Right lung (tissue), 10 donors: ENCODE results near the gene CCDC39. TPM values are rescaled to one million over a fixed set of nuclear protein-coding genes. Genes with fewer than 3 reads are reported as not detected.

Experiments
- DNase-seq, 2 donors: peaks; one replicate each; pipeline ENCODE4 v3.0.0-alpha.2; 2013
- long read RNA-seq, 8 donors: transcript quantifications; one replicate each; lab custom pipeline, GENCODE V29; 2026
- polyA plus RNA-seq, 5 donors: library from polyadenylated mRNA; unstranded; fragments of 120-200 nt; gene quantifications; one replicate each; pipeline versions ENCODE4 v1.2.1 to v1.2.3, GENCODE V29; 2013; ENCODE audit warnings: inconsistent platforms in 1 of 5, low replicate concordance in 1 of 5; ENCODE audit not compliant: insufficient read length in 5 of 5, insufficient read depth in 1 of 5

Gene CCDC39
- polyA plus RNA-seq = 10 to 100 TPM in 2 of 5 donors, 1 to 10 TPM in 3; 5.9 to 15.0 (median 9.7) TPM
- long read RNA-seq, donor 1 = 0 reads
- long read RNA-seq, donor 2 = 0 reads
- long read RNA-seq, donor 3, partial matches to known transcripts = 27 of 27 reads
- long read RNA-seq, donor 3, other reads (novel, unspliced or antisense) = 0 of 27 reads
- long read RNA-seq, donor 4 = 0 reads
- long read RNA-seq, donor 5 = 0 reads
- long read RNA-seq, donor 6 = 0 reads
- long read RNA-seq, donor 7 = 0 reads
- long read RNA-seq, donor 8 = 0 reads

DNA sequence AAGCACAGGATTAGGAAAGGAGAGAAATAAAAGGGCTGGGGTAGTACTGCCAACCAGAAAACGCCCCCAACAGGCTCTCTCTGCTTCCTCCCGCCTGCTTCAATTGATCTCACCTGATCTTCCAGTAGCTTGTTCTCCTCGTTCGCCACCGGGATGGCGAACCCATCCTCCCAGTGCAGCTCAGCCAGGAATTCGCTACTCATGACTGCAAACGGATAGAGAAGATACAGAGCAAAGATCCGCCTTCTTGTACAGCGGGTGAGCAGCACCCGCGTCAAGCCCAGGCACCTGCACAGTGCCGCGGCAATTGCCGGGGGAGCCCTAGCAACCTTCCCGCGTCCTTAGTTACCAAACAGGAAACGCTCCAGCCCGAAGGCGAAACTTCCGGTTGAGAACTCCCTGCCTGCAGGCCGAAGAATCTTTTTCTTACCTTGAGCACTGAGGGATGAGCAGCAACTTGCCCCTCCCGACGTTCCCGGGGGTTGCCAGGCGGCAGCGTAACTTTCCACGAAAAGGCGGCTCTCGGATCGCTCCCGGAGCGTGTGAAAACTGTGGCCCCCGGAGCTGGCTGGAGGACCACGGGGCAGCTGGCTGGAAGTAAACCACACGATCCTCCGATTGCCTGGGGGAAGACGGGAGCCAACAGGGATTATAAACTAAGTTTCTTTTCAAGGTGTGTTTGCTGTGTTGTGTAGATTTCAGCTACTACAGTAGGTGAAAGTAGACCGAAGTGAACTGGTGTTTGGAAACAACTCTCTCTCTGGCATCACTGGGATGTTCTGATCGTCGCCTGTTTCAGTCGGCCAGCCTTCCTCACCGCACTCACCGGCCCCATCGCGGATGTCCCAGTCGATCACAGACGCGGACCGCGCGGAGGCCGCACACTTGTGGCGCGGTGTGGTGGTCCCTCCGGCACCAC, at the start of gene CCDC39:
CCDC39 (minus strand) TSS at position 312 of the 919 bp plus-strand sequence; CDS start at position 203, 109 bp downstream.
- peak; percentile 65 to 67 for DNase-seq

DNA sequence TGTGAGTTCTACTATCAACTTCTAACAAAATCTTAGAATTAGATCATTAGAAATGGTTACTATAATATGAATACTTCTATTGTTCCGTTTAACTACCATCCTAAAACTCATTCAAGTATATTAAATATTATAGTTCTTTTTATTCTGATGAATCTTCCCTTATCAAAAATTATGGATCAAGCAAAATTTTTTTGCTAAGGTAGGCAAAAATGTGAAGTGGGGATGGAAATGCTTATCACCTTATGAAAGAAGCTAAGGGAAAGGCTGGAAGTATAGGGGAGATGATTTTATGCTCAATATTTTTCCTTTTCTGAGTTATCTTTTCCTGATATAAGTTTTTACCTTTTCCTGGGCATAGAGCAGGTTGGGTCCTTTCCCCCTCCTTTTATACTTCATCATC, 40.7 kb upstream of the CCDC39 start:
- DNase-seq = no peak

- no peak for DNase-seq
These were observed 28.6 kb upstream of the CCDC39 start for GRCh38 chr3:180707896-180708295.

DNA sequence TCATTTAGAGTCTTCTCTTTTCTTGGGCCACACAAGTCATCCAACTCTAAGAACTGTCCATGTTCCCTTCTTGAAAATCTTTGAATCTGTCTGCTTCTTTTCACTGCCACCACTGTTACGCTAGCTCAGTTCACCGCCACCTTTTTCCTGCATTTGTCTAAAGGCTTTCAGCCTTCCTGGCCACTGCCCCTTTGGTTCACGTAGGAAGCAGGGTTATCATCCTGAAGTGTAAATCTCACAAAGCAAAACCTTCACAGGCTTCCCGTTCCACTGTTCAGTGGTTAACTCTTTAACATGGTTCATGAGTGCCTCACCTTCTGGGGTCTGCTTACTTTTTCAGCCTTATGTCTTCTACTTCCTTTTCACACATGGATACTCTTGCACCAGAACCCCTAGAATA, 26.3 kb upstream of the CCDC39 start:
- DNase-seq = no peak

GRCh38 chr3:180704532-180704931, 25.2 kb upstream of the CCDC39 start:
- DNase-seq = no peak

- no peak for DNase-seq
These were observed 21.7 kb upstream of the CCDC39 start for GRCh38 chr3:180700941-180701340.

DNA sequence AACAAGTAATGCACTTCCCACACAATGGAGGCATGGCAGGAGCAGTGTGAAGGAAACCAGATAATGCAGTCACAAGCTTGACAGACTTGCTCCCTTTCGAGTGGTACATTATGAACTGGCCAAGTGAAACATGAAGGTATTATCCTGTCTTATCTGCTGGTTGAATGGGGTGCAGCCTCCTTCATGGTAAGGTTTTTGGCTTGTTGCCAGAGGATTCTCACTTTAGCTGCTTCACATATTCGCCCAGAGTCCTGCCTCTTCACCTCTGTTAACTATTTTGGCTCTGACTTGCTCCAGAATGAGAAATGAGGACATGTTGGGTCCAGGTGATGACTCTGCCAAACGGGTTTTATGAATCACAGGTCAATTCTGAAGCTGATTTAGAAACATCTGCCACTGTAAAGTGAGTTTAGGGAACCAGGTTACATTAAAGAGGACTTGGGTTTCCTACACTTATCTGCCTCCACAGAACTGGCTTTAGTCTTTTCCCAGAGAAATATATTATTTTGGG, 19.5 kb upstream of the CCDC39 start:
- DNase-seq = no peak

DNA sequence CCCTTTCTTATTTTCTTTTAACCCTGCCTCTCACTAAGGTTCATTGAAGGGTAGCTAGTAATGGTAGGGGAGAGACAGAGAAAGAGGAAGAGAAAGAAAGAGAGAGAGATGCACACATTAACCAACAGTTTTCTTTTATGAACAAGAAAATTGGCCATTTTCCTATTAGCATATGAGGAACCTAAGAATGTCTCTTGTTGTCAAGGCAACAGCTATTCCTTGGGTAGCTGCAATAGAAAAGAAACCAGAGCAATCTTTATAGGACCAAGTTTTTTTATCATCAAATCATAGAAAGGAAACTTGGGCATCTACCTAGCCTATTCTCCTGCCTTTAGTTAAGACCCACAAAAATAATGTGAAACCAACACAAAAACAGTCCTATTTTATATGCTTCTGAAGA, 15.0 kb upstream of the CCDC39 start:
- DNase-seq = no peak

DNA sequence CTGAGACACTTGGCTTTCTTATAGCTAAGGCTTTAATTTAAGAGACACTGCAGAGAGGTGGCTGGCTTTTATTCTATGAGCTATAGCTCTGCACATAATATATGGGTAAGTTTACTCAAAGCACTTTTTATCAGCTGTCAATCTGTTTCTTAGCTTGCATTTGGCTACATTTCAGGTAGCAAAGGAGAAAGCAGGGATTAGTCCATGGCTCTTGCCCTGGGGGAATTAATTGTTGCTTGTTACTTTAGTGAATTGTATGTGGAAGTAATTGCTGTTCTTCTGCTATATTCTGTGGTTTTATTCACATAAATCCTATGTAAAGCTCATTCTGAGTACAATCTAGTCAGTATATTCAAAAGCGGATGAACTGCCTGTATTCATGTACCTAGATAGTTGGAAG, 14.4 kb upstream of the CCDC39 start:
- no peak for DNase-seq

GRCh38 chr3:180690061-180690460, 10.8 kb upstream of the CCDC39 start:
- no peak for DNase-seq

DNA sequence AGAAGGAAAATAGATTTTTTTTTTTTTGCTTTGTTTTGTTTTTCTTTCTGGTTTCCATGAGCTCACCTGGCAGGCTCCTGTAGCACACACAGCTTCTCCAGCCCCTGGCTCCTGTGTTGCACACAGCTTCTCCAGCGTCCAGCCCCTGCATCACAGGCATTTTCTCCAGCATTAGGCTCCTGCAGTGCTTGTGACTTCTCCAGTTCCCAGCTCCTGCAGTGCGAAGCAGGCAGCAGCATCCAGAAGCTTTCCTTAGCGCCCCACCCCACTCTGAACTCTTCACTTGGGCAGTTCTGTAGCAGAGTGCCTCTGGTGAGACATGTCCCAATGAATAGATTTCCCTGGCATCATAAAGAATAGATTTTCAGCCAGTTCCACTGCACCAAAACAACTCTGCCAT, 5.5 kb upstream of the CCDC39 start:
- DNase-seq = no peak

- DNase-seq = no peak
These were observed 4.5 kb upstream of the CCDC39 start for GRCh38 chr3:180683816-180684215.

GRCh38 chr3:180680097-180680430, 775 bp upstream of the CCDC39 start:
- DNase-seq = peak in 1 of 2 donors; percentile 31

DNA sequence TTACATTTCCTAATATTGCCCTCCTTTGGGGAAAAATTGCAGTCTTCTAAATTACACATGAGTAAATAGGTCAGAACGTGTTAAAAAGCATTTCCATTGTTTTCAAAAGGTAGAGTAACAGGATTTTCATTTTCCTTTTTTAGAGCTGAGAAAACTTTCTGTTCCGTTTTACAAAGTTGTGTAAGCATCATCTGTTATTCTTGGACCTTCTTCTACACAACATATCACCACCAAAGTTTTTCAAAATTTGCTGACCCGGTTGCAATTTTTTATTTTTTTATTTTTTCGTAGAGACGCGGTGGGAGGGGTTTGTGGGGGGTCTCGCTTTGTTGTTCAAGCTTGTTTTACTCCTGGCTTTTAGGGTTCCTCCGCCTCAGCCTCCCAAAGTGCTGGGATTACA, 1.1 kb downstream of the CCDC39 start:
- DNase-seq = no peak

- no peak for DNase-seq
These were observed 17.8 kb downstream of the CCDC39 start for GRCh38 chr3:180661444-180661843.

DNA sequence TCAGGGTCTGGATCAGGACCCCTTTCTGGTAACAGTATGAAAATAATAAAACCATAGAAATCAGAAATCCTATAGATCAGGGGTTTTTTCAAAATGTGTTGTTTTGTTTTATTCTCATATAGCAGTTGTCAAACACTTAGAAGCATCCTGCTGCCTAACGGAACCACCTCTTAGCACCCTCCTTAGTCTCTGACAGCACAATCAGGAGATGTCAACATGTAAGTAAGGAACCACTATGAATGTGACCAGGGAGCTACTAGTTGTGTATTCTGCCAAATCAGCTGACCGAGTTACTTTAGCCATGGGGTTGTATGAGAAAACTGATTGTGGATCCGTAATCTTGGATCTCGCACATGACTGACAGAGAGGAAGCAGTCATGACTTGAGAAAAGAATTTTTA, 22.2 kb downstream of the CCDC39 start:
- DNase-seq = no peak

DNA sequence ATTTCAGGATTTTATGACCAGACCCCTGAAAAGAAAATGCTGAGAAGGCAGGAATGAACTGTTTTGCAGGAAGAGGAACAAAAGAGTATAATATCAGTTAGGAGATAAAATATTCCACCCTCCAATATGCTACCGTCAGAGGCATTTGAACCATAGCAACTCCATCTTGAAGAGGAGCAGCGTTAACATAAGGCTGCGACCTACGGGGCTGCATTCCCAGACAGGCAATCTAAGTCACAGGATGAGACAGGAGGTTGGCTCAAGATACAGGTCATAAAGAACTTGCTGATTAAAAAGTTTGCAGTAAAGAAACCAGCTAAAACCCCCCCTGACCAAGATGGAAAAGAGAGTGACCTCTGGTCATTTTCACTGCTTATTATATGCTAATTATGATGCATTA, 22.9 kb downstream of the CCDC39 start:
- DNase-seq = no peak

GRCh38 chr3:180646187-180646790, 33.0 kb downstream of the CCDC39 start:
- no peak for DNase-seq

DNA sequence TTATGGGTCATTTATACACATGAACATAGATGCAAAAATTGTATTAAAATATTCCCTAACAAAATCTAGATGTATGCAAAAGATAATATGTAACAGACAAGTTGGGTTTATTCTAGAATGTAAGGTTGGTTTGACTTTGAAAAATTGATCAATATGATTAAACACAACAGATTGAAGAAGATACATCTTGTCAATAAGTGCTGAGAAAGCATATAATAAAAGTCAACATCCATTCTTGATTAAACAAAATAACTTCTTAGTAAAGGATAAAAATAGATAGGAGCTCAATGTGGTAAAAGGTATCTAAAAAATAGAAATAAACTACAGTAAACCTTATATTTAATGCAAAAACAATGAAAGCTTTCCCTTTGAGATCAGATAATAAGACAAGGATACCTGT, 38.3 kb downstream of the CCDC39 start:
- no peak for DNase-seq

DNA sequence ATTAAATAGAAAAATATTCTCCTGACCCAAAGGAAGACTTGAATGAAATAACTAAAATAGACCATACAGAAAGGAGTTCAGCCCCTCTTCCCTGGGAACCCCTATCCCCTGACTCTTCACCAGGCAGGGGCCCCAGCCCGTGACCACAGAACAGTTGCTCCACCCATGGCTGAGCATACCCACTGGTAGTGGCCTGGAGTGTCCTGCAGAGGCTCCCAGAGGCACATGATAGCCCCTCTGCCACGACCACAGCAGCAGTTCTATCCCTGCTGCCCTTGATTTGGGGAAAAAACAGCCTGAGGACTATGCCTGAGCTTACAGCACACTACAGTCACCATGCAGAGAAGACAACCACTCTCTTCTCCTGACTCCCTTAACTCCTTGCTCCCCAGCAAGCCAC, 45.6 kb downstream of the CCDC39 start:
- no peak for DNase-seq

GRCh38 chr3:180631317-180631716, 48.0 kb downstream of the CCDC39 start:
- no peak for DNase-seq

DNA sequence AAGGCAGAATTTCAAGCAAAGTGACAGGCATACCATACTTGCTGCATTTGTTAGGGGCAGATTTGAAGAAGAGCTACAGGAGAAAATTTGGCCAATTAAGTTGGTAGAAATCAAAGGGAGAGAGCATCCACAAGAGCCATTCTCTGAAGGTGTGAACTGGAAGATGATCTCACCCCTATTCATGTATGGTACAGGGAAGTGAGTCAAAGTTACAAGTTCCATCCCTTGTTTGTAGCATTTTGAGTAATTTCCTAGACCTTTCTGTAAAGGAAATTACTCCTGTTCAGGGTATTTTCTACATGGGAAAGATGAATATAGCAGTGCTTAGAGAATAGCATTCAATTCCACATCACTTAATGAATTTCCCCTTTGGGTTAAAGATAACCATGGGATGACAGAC, 48.9 kb downstream of the CCDC39 start:
- DNase-seq = no peak

GRCh38 chr3:180626844-180627243, 52.4 kb downstream of the CCDC39 start:
- DNase-seq = no peak
